A673 (cell line): ENCODE data around the gene CCDC66.

Experiments used
- CTCF ChIP-seq: fragments of 300-800, 200-600 bp; sonication (generic); conservative IDR thresholded peaks from 2 replicates; pipeline ENCODE4 v1.5.1; 2017; ENCODE audit warnings: low read depth, mild to moderate bottlenecking, antibody characterized with exemption, low read length, moderate library complexity, mixed read lengths
- EZH2 ChIP-seq: fragments of 200-600 bp; sonication (generic); IDR thresholded peaks from 2 replicates; pipeline ENCODE4 v1.6.1; 2017; ENCODE audit warnings: borderline replicate concordance, low read depth, mild to moderate bottlenecking, mixed read lengths, antibody characterized with exemption, low read length; ENCODE audit not compliant: poor library complexity, severe bottlenecking

DNA sequence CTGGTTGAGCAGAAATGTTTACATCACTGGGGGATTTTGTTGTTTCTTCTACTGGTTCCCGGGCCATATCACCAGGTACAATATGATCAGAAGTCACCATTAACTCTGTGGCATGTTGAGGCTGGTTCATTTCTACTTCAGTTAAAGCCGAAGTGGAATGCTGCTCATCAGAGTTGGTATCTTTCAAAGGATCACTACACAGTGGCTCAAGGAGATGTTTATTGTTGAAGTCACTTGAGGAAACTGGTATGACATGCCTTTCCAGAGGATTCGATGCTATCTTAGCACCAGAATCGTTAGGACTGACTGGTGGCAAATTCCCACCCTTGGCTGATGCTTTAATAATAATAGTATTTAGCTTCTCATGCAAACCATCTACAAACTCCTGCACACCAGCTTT is 76.2 kb downstream of the CCDC66 start:
- TF ChIP-seq CTCF: no peak
- no peak for TF ChIP-seq EZH2
